Subcutaneous adipose tissue (tissue), 4 donors: Measurements from ENCODE around the gene BCL7A. TPM values are rescaled to one million over a fixed set of nuclear protein-coding genes. Genes with fewer than 3 reads are reported as not detected.

ENCODE experiments used
- total RNA-seq, 4 donors: library from RNA; depleted of rRNA; stranded (reverse); fragments of >200 nt; gene quantifications; one replicate each; pipeline ENCODE4 v1.1.0, GENCODE V29; 2016
- TF ChIP-seq, protein P1 (sequence below): fragments of 450-650 bp; IDR thresholded peaks from one replicate; pipeline ENCODE4 v1.5.1; 2016; ENCODE audit warnings: low read depth, mild to moderate bottlenecking, control low read depth, antibody characterized with exemption, moderate library complexity

The BCL7A gene
- total RNA-seq, 4 donors from 2014 or later: 2.1 to 7.3 (median 3.7) TPM

- TF ChIP-seq, protein P1, sequence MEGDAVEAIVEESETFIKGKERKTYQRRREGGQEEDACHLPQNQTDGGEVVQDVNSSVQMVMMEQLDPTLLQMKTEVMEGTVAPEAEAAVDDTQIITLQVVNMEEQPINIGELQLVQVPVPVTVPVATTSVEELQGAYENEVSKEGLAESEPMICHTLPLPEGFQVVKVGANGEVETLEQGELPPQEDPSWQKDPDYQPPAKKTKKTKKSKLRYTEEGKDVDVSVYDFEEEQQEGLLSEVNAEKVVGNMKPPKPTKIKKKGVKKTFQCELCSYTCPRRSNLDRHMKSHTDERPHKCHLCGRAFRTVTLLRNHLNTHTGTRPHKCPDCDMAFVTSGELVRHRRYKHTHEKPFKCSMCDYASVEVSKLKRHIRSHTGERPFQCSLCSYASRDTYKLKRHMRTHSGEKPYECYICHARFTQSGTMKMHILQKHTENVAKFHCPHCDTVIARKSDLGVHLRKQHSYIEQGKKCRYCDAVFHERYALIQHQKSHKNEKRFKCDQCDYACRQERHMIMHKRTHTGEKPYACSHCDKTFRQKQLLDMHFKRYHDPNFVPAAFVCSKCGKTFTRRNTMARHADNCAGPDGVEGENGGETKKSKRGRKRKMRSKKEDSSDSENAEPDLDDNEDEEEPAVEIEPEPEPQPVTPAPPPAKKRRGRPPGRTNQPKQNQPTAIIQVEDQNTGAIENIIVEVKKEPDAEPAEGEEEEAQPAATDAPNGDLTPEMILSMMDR: no peak
Measured at GRCh38 chr12:122086116-122086515, 64.4 kb downstream of the BCL7A start.

DNA sequence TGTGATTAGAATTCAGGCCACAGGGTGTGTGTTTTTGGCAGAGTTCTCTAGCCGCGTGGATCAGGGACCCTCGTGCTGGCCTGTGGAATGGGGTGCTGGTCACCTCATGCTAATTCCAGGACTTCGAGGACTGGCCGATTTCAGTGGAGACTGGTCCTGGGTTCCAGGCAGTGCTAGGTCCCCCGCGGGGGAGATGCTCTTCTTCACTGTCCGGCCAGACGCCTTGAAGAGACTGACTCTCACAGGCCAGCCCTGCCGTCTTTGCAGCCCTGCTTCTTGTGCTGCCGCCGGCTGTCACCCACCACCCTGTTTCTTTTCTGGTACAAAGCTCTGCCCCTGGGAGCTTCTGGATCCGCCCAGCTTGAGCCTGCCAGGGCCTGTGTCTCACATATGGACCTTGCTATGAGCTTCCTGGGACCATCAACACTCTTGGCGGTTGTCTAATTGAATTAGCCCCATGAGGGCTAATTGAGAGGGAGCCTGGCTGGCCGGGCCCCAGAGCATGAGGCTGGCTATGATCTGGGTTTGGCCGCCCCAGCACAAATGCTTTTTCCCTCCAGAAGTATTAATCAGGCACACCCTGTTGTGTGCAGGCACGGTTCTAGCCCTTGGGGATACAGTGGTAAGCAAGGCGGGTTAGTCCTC, 65.1 kb downstream of the BCL7A start:
- TF ChIP-seq, protein P1: no peak

- TF ChIP-seq, protein P1: no peak
Measured at GRCh38 chr12:122087431-122088178, 65.9 kb downstream of the BCL7A start.

GRCh38 chr12:122088179-122088810, 66.6 kb downstream of the BCL7A start:
- TF ChIP-seq, protein P1: no peak

DNA sequence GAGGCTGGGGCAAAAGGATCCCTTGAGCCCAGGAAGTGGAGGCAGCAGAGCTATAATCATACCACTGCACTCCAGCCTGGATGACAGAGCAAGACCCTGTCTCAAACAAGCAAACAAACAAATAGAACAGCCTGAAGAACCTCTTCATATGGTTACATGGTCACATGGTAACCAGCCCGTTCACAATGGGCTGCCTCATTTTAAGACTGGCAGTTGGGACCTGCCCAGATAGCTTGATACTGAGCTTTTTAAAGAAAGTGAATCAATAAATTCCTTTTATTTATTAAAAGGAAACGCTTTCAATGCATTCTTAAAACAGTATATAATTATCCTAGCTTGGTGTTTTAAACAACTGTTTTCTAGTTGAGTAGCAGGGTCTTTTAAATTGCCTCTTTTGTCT, 67.4 kb downstream of the BCL7A start:
- TF ChIP-seq, protein P1: no peak

- TF ChIP-seq, protein P1: no peak
Measured at GRCh38 chr12:122090759-122091515, 69.3 kb downstream of the BCL7A start.
